ENCODE measurements around the gene VSIR. TPM values are rescaled to one million over a fixed set of nuclear protein-coding genes. Genes with fewer than 3 reads are reported as not detected.

VSIR gene
- total and polyA plus RNA-seq, 2 donors (not counting 1 experiment from before 2014, with no cell fraction given): 40.5 to 61.2 TPM

DNA sequence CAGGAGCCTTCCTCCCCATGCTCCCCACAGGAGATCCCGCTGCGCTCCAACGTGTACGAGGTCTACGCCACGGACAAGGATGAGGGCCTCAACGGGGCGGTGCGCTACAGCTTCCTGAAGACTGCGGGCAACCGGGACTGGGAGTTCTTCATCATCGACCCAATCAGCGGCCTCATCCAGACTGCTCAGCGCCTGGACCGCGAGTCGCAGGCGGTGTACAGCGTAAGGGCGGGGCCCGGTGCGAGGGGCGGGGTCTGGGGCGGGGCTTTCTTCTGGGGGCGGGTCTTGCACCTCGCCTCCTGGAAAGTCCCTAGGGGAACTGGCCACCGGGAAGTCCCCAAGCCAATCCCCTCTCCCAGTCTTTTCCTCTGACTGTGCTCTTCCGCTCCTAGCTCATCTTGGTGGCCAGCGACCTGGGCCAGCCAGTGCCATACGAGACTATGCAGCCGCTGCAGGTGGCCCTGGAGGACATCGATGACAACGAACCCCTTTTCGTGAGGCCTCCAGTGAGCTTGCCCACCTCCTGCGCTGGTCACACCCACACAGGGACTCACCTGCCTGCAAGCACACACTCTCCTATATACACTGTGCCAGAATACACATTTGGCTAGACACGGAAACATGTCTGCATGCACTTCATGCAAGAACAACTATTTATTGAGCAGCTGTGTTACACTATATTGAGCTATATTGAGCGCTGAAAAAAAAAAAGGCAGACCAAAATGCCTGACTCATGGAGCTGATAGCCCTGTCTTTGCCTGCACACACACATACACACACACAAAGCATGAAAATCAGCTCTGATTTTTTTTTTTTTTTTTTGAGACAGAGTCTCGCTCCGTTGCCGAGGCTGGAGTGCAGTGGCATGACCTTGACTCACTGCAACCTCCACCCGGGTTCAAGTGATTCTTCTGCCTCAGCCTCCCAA lies 32.7 kb upstream of the VSIR start:
- 70% methylated on average over 36 of the region's 41 CpGs for WGBS (ENCODE audit: insufficient coverage)
- ATAC-seq (ENCODE audit: low read depth) (no peak), DNase-seq (no peak)
- intact Hi-C loops (cut with micrococcal nuclease): no loop called here
- Histone ChIP-seq H2AFZ (ENCODE audit: insufficient read depth, low read depth, low read length, poor library complexity, severe bottlenecking) (no peak overlapping the region), H3K4me2 (replicated peaks; ENCODE audit: low read depth, low read length, poor library complexity, severe bottlenecking) (no peak overlapping the region), H3K4me1 (ENCODE audit: control insufficient read depth in 2 of 2, insufficient read depth in 2 of 2, low read length in 2 of 2) (peaks cover 7 to 15% of the 10 kb centered on the region in 2 donors), H3K36me3 (replicated peaks in 1 of 2; ENCODE audit: control extremely low read depth in 1 of 2, control insufficient read depth in 1 of 2, extremely low read depth in 1 of 2, insufficient read depth in 2 of 2, low read length in 1 of 2) (no peaks in the 10 kb centered on the region), H4K20me1 (ENCODE audit: control insufficient read depth, insufficient read depth, low read length, poor library complexity, severe bottlenecking) (no peaks in the 10 kb centered on the region), H3K9ac (ENCODE audit: low read length) (no peak overlapping the region), H3K9me3 (ENCODE audit: control extremely low read depth in 1 of 3, control insufficient read depth in 2 of 3, insufficient read depth in 1 of 3, low read length in 2 of 3) (peaks cover 0 to 6% (median 0%) of the 10 kb centered on the region in 3 donors), H3K27me3 (replicated peaks in 1 of 4; ENCODE audit: control extremely low read depth in 1 of 4, control insufficient read depth in 3 of 4, insufficient read depth in 4 of 4, low read length in 3 of 4) (no peaks in the 10 kb centered on the region), H3K79me2 (ENCODE audit: control insufficient read depth, insufficient read depth, low read length) (no peaks in the 10 kb centered on the region), H3K27ac (ENCODE audit: low read length in 2 of 2) (no peak overlapping the region), H3K4me3 (ENCODE audit: control extremely low read depth in 1 of 5, extremely low read depth in 1 of 5, insufficient read depth in 1 of 5, low read depth in 2 of 5, low read length in 4 of 5) (no peak overlapping the region)
- CTCF ChIA-PET: interaction anchor here (0.7 to 3.1 kb wide), 4 partner anchors 9 to 142 kb away, joined by 3 to 9 read pairs (median 4); no protein-coding TSS in a partner anchor
- no peak overlapping the region for H3K4me3 Mint-ChIP-seq
- H3K27ac Mint-ChIP-seq: no peak overlapping the region
- no peaks in the 10 kb centered on the region for H3K9me3 Mint-ChIP-seq (ENCODE audit: insufficient read depth)
- TF ChIP-seq, protein P1, sequence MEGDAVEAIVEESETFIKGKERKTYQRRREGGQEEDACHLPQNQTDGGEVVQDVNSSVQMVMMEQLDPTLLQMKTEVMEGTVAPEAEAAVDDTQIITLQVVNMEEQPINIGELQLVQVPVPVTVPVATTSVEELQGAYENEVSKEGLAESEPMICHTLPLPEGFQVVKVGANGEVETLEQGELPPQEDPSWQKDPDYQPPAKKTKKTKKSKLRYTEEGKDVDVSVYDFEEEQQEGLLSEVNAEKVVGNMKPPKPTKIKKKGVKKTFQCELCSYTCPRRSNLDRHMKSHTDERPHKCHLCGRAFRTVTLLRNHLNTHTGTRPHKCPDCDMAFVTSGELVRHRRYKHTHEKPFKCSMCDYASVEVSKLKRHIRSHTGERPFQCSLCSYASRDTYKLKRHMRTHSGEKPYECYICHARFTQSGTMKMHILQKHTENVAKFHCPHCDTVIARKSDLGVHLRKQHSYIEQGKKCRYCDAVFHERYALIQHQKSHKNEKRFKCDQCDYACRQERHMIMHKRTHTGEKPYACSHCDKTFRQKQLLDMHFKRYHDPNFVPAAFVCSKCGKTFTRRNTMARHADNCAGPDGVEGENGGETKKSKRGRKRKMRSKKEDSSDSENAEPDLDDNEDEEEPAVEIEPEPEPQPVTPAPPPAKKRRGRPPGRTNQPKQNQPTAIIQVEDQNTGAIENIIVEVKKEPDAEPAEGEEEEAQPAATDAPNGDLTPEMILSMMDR (IDR thresholded peaks at IDR 0.05): no peak
- TF ChIP-seq EZH2 (IDR thresholded peaks at IDR 0.05; ENCODE audit: borderline replicate concordance, insufficient read depth, low read depth, low read length, poor library complexity, severe bottlenecking): no peak
- peaks cover 4% of the 10 kb centered on the region for H3K27me3 Mint-ChIP-seq
- H3K4me1 Mint-ChIP-seq: peaks cover 13% of the 10 kb centered on the region
- POLR2A ChIA-PET: interaction anchor here (0.7 kb wide), 2 partner anchors 91 kb away, joined by 5 to 6 read pairs; no protein-coding TSS in a partner anchor

- DNase-seq (no peak), ATAC-seq (ENCODE audit: low read depth) (no peak)
- ChIA-PET POLR2A (interaction anchor here (0.6 kb wide), 1 partner anchor 116 kb away, joined by 4 read pairs; no protein-coding TSS in a partner anchor), CTCF (interaction anchor here (0.6 to 1.5 kb wide), 3 partner anchors 13 to 32 kb away, joined by 3 to 4 read pairs (median 4); partner anchors contain the start of gene VSIR)
- H3K4me3 Mint-ChIP-seq: no peak overlapping the region
- H3K27me3 Mint-ChIP-seq: peaks cover 4% of the 10 kb centered on the region
- 40% methylated on average over 1 of the region's 4 CpGs for WGBS (ENCODE audit: insufficient coverage)
- H2AFZ ChIP-seq (ENCODE audit: insufficient read depth, low read depth, low read length, poor library complexity, severe bottlenecking): no peak overlapping the region
- peaks cover 0 to 6% (median 0%) of the 10 kb centered on the region in 3 donors for H3K9me3 ChIP-seq (ENCODE audit: control extremely low read depth in 1 of 3, control insufficient read depth in 2 of 3, insufficient read depth in 1 of 3, low read length in 2 of 3)
- H3K27me3 ChIP-seq (replicated peaks in 1 of 4; ENCODE audit: control extremely low read depth in 1 of 4, control insufficient read depth in 3 of 4, insufficient read depth in 4 of 4, low read length in 3 of 4): no peaks in the 10 kb centered on the region
- H3K27ac Mint-ChIP-seq: no peak overlapping the region
- H3K27ac ChIP-seq (ENCODE audit: low read length in 2 of 2): no peak overlapping the region
- intact Hi-C loops (cut with micrococcal nuclease): no loop called here
- H3K36me3 ChIP-seq (replicated peaks in 1 of 2; ENCODE audit: control extremely low read depth in 1 of 2, control insufficient read depth in 1 of 2, extremely low read depth in 1 of 2, insufficient read depth in 2 of 2, low read length in 1 of 2): no peaks in the 10 kb centered on the region
- peaks cover 10 to 20% of the 10 kb centered on the region in 2 donors for H3K4me1 ChIP-seq (ENCODE audit: control insufficient read depth in 2 of 2, insufficient read depth in 2 of 2, low read length in 2 of 2)
- TF ChIP-seq, protein P1 (IDR thresholded peaks at IDR 0.05): no peak
- TF ChIP-seq EZH2 (IDR thresholded peaks at IDR 0.05; ENCODE audit: borderline replicate concordance, insufficient read depth, low read depth, low read length, poor library complexity, severe bottlenecking): no peak
- H3K9me3 Mint-ChIP-seq (ENCODE audit: insufficient read depth): no peaks in the 10 kb centered on the region
- no peak overlapping the region for H3K4me3 ChIP-seq (ENCODE audit: control extremely low read depth in 1 of 5, extremely low read depth in 1 of 5, insufficient read depth in 1 of 5, low read depth in 2 of 5, low read length in 4 of 5)
- H3K79me2 ChIP-seq (ENCODE audit: control insufficient read depth, insufficient read depth, low read length): no peaks in the 10 kb centered on the region
- H4K20me1 ChIP-seq (ENCODE audit: control insufficient read depth, insufficient read depth, low read length, poor library complexity, severe bottlenecking): no peaks in the 10 kb centered on the region
- no peak overlapping the region for H3K9ac ChIP-seq (ENCODE audit: low read length)
- peaks cover 16% of the 10 kb centered on the region for H3K4me1 Mint-ChIP-seq
- H3K4me2 ChIP-seq (replicated peaks; ENCODE audit: low read depth, low read length, poor library complexity, severe bottlenecking): no peak overlapping the region
These were observed 30.8 kb upstream of the VSIR start for GRCh38 chr10:71804077-71804476.
